HG03342 (cell line): ENCODE measurements around the gene LINGO4.

Experiments
- ATAC-seq: cut with Tn5 transposase; IDR thresholded peaks from one replicate; pipeline ENCODE4 v1.9.1; 2021; ENCODE audit warnings: mild to moderate bottlenecking, moderate library complexity; ENCODE audit not compliant: unreplicated experiment

Gene LINGO4

DNA sequence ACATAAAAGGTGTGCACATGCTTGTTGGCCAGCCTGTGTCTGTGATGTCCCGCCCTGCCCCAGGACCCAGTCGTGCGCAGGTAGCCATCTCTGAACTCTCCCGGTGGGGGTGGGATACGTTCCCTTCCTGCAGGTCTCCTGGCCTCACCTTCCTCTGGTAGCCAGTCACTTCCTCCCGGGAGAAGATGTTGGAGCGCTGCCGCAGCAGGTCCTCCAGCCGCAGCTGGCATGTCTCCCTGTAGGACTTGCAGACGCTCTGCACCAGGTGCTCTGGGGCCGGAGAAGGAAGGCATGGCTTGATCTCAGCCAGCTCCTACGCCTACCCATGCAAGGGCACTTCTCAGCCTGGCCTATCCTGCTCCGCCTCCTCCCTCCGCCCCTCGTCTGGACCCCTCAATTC, 9.2 kb upstream of the LINGO4 start:
- no peak for ATAC-seq

DNA sequence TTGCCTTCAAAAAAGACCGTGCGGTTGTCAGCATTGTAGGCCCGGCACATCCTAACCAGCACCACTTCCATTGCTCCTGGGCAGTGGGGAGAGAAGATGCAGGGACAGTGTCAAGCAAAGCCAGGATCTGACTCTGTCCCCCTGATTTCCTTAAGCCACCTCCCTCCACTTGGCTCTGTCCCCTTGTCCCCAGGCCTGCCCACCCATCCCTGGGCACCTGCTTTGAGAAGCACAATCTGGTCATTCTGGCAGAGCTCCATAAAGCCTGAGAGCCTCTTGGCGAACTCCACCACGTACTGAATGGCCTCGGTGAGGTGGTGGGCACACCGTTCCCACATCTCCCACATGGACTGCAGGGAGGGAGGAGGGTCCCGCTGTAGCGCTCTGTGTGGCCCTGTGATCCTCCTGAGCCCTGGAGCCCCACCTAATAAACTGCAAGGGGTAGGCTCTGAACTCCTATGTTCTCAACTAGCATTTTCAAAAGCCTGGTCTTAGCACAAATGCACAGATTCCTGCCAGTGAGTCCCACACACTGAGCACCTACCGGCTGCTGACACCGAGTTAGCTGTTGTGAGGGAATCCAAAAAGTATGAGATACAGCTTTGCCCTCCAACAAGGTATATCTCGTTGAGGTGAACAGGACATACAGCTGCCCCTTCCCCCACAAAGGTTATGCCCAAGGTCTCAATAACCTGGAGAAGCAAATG, 8.2 kb upstream of the LINGO4 start:
- ATAC-seq: no peak

DNA sequence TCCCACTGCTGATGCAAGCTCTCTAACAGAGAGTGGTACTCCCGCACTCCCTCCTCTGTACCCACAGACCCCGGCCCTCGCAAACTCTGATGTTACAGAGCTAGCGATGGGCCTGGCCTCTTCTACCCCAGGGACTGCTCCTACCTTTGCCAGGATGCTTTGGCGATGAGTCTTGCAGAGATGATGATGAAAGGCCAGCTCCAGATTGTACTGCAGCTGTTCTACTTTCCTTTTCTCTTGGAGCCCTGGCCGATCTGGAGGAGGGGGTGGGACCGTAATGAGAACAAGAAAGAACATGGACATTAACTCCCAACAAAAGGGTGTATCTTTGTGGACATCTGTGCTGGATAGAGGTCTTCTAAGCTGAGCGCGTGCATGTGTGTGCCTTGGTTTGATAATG, 6.0 kb upstream of the LINGO4 start:
- ATAC-seq: no peak

DNA sequence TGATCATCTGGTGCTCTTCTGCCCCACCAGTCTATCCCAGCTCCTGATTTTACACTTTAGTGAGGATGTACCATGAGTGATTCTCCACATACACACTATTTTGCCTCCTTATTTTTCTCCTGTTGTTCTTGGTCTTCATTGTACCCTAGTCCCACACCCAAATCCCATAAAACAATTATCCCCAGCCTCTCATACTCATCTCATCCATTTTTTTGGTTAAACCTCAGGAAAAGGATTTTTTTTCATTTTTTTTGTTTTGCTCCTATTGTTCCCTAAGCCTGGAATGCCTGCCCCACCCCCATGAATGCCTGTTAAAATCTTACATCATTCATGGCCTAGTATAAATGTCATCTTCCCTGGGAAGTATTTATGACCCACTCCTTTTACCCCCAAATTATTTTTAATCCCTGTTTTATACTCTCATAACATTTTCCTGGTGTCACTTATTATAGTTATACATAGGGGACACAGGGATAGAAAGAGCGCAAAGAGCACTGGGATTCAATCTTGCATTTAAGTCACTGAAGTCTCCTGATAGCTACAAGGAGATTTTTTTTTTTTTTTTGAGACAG, 4.9 kb upstream of the LINGO4 start:
- ATAC-seq: no peak

DNA sequence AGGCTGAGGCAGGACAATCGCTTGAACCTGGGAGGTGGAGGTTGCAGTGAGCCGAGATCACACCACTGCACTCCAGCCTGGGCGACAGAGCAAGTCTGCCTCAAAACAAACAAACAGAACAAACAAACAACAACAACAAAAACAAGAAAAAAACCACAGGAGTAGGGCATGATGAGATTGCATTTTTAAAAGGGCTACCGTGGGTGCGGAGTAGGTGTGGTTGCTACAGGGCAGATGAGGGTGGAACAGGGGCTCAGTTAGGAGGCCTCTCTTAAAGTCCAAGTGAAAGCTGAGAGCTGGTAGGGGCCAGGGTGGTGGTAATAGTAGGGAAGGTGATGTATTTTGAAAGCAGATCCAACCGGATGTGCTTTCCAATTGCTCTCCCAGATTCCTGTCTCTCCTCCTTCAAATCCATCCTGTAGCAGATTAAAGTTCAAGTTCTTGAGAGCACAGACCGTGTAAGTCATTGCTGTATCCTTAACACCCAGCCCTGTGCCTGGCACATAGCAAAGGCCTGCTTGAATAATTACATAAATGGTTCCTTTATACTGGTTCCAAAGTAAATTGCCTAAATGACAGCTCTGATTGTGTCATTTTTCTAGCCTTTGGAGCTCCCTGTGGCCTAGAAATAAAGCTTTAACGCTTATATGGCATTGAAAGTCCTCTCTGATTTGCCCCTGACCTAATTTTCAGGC, 4.2 kb upstream of the LINGO4 start:
- ATAC-seq: no peak

DNA sequence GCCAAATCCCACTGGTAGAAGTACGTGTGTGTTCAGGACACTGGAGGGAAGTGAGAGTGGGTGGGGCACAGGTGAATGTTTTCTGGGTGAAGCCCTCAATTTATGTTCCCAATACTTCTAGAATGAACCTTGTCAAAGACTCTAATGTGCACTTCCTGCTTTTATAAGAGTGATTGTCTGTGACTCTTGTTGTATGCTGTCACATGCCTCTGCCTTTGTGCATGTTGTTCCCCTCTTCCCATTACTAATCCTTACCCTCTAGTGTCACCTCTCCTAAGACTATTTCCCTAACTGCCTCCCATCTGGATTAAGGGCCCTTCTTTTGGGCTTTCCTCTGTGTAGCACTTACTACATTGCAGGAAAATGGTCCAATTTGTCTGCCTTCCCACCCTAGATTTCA, 2.5 kb upstream of the LINGO4 start:
- no peak for ATAC-seq

DNA sequence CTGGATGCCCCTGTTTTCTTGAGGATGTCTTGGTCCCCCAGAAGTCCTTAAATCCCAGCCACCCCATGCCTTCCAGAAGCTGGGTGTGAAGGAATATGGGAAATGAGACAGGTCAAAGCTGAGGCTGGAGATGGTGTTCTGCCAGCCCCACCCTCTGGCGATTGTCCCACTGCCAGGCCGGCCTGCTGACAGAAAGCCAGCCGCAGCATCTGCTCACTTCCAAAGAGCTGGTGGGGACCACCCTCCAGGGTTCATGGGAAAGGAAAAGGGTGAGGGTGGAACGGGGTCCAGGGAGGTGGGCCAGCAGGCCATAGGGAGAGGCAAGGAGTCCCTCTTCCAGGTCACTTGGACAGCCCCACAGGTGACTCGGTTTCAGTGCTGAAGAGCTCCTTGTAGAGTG, 1.9 kb upstream of the LINGO4 start:
- ATAC-seq: no peak

DNA sequence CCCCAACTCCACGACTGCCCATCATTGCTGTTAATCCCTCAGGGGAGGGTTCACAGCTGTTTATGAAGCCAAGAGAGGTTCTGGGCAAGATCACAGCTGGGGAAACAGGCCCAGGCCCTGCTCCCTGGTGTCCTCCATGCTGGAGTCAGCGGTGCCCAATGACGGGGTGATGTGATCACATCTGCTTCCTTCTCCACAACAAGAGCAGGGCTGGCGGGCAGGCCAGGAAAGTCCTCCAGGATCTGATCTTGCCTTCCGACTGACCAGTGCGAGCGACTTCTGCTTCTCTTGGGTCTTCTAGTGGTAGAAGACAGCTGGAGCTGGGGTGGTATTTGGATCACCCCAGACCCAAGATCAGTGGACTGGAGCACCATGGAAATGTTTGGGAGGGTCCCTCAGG, 951 bp upstream of the LINGO4 start:
- no peak for ATAC-seq

DNA sequence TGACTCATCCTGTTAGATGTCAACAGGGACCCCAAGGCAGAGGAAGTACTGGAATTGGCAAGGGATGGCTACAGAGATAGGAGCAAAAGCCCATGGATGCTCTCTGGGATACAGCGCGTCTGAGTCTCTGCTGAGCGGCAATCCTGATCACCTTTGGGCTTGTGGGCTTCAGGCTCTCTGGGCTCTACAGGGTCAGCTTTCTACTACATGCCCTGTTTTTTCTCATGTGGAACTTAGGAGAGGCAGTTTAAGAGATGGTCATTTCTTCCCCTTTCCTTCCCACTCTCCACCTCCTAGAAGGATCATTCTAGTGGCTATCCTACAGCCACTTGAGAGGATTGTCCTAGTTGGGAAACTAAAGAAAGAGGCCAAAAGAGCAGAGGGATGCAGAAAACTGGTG, 1.3 kb downstream of the LINGO4 start:
- ATAC-seq: no peak

DNA sequence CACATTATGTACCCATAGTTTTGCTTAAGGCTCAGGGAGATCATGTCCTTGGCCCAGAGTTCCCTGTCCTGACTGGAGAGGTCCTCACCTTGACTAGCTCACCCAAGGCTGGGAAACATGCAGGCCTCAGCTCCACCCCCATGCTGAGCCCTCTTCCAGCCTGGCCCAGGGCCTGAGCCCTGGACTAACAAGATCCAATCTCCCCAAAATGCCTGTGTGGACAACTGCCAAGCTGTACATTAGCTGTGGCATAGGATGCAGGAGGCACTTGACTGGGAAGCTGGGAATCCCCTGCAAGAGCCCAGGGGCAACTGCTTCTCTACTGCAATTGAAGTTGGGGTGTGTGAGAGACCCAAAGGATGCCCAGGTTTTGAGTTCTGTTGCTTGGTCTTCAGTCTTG, 2.1 kb downstream of the LINGO4 start:
- no peak for ATAC-seq

DNA sequence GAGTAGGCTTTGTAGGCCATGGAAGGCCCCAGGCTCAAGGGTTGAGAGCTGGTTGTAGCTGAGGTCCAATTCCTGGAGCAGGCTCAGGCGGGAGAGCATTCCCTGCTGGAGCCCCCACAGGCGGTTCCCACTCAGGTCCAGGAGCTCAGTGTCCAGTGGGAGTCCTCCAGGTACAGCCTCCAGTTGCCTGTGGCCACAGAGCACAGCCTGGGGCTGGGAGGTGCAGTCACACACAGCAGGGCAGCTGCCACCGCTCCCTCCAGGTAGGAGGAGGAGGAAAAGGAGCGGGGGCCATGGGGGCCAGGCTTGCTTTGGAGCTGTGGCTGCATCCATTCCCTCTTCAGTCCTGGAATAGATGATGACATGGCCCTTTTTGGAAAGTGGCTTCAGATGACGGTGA, 2.8 kb downstream of the LINGO4 start:
- ATAC-seq: no peak

DNA sequence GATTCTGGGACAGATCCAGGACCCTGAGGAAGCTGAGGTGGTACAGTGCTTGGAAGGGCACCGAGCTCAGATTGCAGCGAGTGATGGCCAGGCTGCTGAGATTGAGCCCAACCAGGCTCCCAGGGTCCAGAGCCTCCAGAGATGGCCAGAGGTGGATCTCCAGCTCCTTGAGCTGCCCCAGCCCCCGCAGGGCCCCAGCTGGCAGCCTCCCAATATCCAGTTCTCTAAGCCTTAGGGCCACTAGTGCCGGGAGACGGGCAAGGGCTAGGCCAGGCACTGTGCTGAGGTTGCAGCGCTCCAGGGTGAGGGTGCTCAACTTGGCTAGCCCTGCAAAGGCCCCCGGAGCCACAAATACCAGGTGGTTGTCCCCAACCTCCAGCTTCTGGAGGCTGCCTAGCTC, 3.4 kb downstream of the LINGO4 start:
- no peak for ATAC-seq

DNA sequence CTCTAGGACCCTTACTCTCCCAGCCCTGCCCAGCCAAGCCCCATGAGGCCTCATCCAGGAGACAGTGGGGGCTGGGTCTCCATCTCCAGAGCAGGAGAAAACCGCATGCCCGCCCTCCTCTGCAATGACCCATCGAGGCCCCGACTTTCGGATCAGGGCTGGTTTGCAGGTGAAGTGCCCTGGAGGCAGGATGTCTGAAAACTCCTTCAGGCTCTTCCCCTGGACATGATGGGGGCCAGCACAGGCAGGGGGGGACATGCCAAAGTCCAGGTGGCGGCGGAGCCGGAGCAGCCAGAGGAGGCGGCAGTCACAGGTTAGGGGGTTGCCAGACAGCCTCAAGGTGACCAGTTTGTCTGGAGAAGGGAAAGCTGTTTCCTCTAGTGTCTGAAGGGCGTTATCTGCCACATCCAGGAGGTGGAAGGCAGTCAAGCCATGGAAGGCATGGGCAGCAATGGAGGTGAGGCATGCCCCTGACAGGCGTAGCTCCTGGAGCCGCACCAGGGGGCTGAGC, 3.9 kb downstream of the LINGO4 start:
- ATAC-seq: no peak

DNA sequence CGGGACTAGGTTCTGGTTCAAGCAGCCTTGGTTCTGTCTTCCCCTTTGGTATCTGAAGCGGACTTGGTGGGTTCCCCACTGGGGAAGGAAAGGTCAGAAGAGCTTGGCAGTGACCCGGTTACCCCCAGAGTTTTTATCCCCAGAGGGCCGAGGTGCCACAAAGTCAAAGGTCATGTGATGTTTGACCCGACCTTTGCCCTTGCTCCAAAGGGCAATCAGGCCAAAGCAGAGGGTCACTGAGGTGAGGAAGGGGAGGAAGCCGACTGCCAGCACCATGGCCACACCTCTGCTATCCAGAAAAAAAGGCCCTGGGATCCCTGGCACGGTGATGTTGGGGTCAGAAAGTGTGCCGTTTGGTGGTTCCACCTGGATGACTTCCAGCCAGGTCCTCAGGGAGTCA, 4.4 kb downstream of the LINGO4 start:
- no peak for ATAC-seq

DNA sequence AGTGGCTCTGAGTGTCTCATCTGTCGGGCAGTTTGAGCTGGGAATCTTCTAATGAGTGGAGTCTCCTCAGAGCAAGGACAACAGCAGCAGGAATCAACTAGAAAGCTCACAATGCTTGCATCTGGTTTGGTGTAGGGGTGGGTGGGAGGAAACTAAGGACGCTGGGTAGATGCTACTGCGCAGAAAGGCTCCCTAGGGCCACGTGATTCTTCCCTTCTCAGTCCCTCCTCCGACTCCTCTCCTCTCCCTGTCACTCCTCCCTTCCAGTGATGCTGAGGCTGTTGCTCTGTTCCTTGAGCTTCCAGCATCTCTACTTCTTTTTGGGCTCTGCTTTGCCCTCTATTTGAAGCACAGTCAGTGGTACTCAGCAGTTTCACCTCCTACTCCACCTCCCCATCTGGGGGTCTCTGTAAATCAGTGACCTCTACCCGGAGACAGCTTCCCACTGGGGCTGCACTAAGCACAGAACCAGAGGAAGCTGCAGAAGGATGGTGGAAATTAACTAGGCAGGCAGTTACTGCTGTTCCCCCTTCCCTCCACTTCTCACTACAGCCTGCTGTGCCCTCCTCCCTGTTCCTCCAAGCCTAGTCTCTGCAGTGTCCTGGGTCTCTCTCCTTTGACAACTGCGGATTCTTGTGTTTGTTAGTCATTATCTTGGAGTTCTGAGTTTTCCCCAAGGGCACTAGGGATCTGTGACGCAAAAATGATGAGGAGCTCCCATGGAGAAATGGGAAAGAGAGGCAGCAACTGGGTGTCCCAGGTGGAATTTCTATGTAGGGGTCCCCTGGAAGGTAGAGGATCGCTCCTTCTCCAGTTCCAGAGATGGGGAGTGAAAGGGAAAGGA, 5.8 kb downstream of the LINGO4 start:
- ATAC-seq: no peak

DNA sequence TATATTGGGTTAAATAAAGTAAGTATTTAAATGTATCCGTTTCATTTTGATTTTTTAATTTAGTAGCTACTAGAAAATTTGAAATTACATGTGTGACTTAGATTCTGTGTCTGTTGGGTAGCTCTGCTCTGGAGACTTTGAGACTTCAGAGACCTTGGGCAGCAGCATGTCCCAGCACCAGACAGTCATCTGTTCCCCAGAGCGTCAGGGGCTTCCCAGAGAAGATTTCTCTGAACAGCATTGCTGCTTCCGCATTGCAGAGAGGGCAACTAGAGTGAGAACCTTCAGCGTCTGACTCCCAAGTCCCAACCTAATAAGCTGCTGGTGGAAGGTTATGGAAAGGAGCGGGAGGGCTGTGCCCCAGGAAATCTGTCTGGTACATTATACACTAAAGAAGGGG, 6.6 kb downstream of the LINGO4 start:
- no peak for ATAC-seq

DNA sequence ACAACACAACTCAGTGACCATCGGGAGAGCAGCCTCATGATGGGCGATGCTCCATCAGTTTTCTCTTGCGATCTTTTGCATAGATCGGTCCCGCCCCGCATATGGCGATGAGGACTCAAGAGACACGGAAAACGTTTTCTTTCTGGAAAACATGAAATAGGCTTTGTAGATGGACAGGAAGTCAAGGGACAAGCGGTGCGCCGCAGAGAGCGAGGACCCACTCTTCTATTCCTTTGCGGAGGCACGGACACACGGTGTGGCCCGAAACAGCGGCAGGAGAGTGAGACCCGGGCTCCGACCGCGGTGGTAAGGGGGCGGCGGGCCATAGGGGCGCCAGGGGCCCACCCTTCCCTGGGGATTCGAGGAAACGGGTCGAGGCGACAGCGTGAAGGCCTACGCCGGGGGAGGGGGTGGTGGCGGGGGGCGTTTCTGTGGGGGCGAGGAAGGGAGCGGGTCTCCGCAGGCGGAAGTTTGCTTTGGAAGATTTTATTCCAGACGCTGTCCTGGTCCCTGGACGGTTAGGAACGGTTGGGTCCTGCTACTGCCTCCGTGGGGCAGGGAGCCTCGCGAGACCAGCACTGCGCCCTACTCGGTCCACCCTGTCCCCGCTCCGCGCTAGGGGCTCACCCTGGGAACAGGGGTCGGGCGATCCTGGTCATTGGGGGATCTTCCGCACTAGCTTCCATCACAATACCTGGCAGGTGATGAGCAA, 14.1 kb downstream of the LINGO4 start:
- ATAC-seq: peak; percentile 10

DNA sequence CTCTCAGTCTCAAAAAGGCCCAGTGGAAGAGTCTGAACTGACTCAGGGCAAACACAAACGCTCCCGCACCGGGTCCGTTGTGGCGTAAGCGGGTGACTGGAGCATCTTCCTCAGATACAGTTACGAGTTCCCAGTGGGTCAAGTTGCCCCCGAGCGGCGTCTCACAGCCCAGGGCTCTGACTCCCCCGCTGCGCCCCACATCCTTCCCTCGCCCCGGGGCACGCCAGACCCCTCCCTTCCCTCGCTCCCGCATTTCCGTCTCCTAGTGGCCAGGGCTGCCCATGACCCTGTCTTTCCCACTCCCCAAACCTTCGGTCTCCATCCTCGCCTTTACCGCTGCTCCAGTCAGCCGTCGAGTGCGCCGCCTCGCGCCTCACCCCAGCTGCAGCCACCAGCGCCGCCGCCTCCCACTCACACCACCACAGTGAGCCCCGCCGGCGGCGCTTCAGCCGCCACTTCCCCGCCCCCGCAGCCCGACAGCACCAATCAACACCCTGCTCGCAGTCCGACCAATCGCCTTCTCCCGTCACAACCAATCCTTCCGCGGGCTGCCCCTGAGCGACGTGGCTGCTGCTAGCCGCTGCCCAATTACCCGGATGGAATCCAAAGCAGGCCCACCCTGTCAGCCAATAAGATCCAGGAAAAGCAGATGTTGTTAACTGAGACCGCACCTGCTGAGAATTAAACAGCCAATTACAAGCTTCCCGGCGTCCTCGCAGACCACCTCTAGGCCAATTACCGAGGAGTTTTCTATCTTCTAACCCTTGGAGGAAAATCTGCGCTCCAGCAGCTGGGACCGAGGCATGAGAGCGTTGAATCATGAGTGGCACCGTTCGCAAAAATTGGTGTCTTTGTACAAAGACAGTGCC, 14.9 kb downstream of the LINGO4 start, which contains the start of gene TDRKH:
Gene TDRKH (minus strand): TSS at position 430 of the 869 bp plus-strand sequence. CDS start 7,478 bp downstream, outside the sequence.
- ATAC-seq: peak; percentile 94

DNA sequence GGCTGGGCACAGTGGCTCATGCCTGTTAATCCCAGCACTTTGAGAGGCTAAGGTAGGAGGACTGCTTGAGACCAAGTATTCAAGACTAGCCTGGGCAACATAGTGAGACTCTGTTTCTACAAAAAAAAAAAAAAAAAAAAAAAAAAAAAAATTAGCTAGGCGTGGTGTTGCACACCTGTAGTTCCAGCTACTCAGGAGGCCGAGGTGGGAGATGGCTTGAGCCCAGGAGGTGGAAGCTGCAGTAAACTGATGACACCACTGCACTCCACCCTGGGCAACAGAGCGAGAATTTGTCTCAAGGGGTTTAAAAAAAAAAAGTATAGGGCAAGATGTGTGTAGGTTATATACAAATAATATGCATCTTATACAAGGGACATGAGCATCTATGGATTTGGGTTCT, 17.5 kb downstream of the LINGO4 start:
- no peak for ATAC-seq

DNA sequence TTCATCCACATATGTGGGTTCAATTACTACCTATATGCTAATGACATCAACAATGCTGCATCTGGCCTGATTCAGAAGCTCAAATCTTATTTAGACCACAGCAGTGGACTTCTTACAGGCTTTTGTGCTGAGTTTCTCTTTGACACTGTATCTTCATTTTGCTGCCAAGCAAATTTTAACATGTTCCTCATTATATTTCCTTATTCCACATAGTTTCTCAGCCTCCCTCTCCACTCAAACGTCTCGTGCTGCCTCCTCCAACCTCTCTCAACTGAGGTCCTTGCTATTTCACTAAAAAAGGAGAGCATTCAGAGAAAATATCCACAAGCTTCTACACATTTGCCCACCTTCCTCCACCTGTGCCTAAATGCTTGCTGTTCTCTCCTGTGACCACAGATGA, 21.4 kb downstream of the LINGO4 start:
- ATAC-seq: no peak
